Suprapubic skin (tissue), 4 donors: ENCODE data around the gene TESMIN. TPM values are rescaled to one million over a fixed set of nuclear protein-coding genes. Genes with fewer than 3 reads are reported as not detected.

Experiments used
- DNase-seq, 2 donors: peaks; one replicate each; pipeline ENCODE4 v3.0.0-alpha.2; 2019; ENCODE audit warnings: low spot score in 2 of 2
- H3K27ac ChIP-seq: fragments of 200-600 bp; sonication (generic); one replicate; pipeline ENCODE4 v1.5.1; 2019
- H3K27me3 ChIP-seq: fragments of 200-600 bp; sonication (generic); one replicate; pipeline ENCODE4 v1.5.1; 2019
- H3K36me3 ChIP-seq: fragments of 200-600 bp; sonication (generic); one replicate; pipeline ENCODE4 v1.5.1; 2019
- H3K4me1 ChIP-seq: fragments of 200-600 bp; sonication (generic); one replicate; pipeline ENCODE4 v1.5.1; 2019
- H3K4me3 ChIP-seq: fragments of 200-600 bp; sonication (generic); one replicate; pipeline ENCODE4 v1.5.1; 2019; ENCODE audit warnings: mild to moderate bottlenecking
- H3K9me3 ChIP-seq: fragments of 200-600 bp; sonication (generic); one replicate; pipeline ENCODE4 v1.5.1; 2019
- EP300 ChIP-seq: sonication (generic); formaldehyde crosslinking; IDR thresholded peaks from one replicate; pipeline ENCODE4 v1.6.1; 2017; ENCODE audit warnings: antibody characterized with exemption
- POLR2A ChIP-seq, 2 donors: fragments of 450-650 bp; IDR thresholded peaks; one replicate each; pipeline ENCODE4 v1.6.1; 2017; ENCODE audit warnings: antibody characterized with exemption in 2 of 2, mild to moderate bottlenecking in 2 of 2, moderate library complexity in 2 of 2
- POLR2AphosphoS5 ChIP-seq, 3 donors: sonication (generic); formaldehyde crosslinking; IDR thresholded peaks; one replicate each; pipeline ENCODE4 v1.6.1; 2017; ENCODE audit warnings: antibody characterized with exemption in 3 of 3
- WGBS: methylation state at CpG from one replicate; pipeline ENCODE4 v1.1.5; 2018; 5-methylcytosine and 5-hydroxymethylcytosine counted together
- total RNA-seq, 4 donors: library from RNA; depleted of rRNA; stranded (reverse); fragments of >200 nt; gene quantifications; one replicate each; pipeline ENCODE4 v1.1.0, GENCODE V29; 2016
- TF ChIP-seq, protein P1 (sequence below), 2 donors: fragments of 200-600 bp in 1 of 2; fragments of 450-650 bp in 1 of 2; sonication (generic) in 1 of 2; IDR thresholded peaks; one replicate each; pipeline ENCODE4 v1.5.1; 2016 to 2019; ENCODE audit warnings: antibody characterized with exemption in 2 of 2, mild to moderate bottlenecking in 1 of 2, moderate library complexity in 1 of 2

The TESMIN gene
- total RNA-seq, 4 donors from 2014 or later: 1.2 to 3.5 (median 2.8) TPM

DNA sequence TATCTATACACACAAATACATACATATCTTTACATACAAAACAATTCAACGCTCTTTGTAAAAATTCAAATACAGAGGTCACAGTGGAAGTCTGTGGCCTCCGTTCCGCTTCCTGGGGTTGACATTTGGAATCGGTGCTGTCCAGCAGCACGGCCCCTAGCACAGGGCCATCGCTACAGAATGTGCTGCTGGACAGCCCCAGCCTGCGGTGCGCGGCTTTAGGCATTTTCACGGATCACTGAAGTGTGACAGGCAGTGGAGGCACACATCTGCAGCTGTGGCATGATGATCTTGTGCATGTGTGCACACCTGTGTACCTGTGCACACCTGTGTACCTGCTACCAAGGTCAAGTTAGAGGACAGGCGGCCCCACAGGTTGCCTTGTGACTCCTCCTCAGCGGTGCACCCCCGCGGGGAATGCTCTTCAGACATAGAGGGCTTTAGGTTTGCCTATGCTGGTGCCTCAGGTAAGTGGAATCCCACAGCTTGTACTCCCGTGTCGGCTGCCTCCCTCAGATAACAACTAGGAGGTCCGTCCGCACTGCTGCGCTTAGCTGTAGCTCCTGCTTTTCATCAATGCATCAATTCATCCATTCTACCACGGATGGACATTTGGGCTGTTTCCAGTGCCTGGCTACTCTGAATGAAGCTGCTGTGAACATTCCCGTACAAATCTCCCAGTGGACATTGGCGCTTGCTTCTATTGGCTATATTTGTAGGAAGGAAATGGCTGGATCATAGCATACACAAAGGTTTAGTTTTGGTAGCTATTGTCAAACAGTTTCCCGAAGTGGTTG is 37.1 kb downstream of the TESMIN start:
- H3K27me3 ChIP-seq: no peaks in the 10 kb centered on the region
- no peaks in the 10 kb centered on the region for H3K4me1 ChIP-seq
- 80% methylated on average over 21 of the region's 23 CpGs for WGBS
- DNase-seq: no peak
- H3K27ac ChIP-seq: no peak overlapping the region
- TF ChIP-seq POLR2A (IDR thresholded peaks at IDR 0.05): no peak
- TF ChIP-seq, protein P1, sequence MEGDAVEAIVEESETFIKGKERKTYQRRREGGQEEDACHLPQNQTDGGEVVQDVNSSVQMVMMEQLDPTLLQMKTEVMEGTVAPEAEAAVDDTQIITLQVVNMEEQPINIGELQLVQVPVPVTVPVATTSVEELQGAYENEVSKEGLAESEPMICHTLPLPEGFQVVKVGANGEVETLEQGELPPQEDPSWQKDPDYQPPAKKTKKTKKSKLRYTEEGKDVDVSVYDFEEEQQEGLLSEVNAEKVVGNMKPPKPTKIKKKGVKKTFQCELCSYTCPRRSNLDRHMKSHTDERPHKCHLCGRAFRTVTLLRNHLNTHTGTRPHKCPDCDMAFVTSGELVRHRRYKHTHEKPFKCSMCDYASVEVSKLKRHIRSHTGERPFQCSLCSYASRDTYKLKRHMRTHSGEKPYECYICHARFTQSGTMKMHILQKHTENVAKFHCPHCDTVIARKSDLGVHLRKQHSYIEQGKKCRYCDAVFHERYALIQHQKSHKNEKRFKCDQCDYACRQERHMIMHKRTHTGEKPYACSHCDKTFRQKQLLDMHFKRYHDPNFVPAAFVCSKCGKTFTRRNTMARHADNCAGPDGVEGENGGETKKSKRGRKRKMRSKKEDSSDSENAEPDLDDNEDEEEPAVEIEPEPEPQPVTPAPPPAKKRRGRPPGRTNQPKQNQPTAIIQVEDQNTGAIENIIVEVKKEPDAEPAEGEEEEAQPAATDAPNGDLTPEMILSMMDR (IDR thresholded peaks at IDR 0.05): no peak
- no peak for TF ChIP-seq EP300
- TF ChIP-seq POLR2AphosphoS5 (IDR thresholded peaks at IDR 0.05): no peak
- no peak overlapping the region for H3K4me3 ChIP-seq
- no peaks in the 10 kb centered on the region for H3K9me3 ChIP-seq
- H3K36me3 ChIP-seq: no peaks in the 10 kb centered on the region

DNA sequence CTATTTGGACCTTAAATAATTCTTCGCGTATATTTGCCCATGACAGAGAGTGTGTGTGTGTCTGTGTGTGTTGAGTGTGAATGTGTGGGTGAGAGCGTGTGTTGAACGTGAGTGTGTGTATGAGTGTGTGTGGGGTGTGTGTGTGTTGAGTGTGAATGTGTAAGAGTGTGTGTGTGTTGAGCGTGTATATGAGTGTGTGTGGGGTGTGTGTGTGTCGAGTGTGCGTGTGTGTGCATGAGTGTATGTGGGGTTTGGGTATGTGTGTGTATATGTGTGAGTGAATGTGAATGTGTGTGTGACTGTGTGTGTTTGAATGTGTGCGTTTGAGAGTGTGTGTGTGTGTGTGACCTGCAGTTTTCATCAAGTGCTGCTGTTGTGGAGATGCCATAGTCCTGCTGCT is 40.2 kb downstream of the TESMIN start:
- Histone ChIP-seq H3K27ac (no peak overlapping the region), H3K9me3 (no peaks in the 10 kb centered on the region), H3K27me3 (peaks cover 3% of the 10 kb centered on the region), H3K36me3 (no peaks in the 10 kb centered on the region), H3K4me3 (no peak overlapping the region), H3K4me1 (no peaks in the 10 kb centered on the region)
- TF ChIP-seq, protein P1 (IDR thresholded peaks at IDR 0.05): no peak
- TF ChIP-seq POLR2AphosphoS5 (IDR thresholded peaks at IDR 0.05) (no peak), POLR2A (IDR thresholded peaks at IDR 0.05) (no peak), EP300 (no peak)
- WGBS: 93% methylated on average over 8 of the region's 8 CpGs
- no peak for DNase-seq

DNA sequence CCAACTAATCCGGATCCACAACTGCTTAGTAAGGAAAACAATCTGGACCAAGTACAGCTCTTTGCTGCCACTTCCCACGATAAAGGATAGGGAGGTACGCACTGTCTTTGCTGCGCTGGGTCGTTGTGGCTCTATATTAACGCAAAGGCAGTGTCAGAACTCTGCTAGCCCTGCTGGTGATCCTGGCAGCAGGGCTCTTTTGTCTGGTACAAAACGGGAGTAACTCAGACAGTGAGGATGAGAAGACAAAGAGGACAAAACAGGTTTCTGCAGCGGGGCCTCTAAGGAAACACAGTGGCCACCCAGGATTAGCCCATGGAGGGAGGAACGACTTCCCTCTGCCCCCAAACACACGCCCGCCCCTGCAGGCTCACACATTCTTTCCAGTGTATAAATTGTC is 40.9 kb downstream of the TESMIN start:
- Histone ChIP-seq H3K27ac (no peak overlapping the region), H3K4me3 (no peak overlapping the region), H3K27me3 (peaks cover 5% of the 10 kb centered on the region), H3K9me3 (no peaks in the 10 kb centered on the region), H3K36me3 (no peaks in the 10 kb centered on the region), H3K4me1 (no peaks in the 10 kb centered on the region)
- 77% methylated on average over 11 of the region's 11 CpGs for WGBS
- no peak for DNase-seq
- TF ChIP-seq POLR2A (IDR thresholded peaks at IDR 0.05): no peak
- TF ChIP-seq POLR2AphosphoS5 (IDR thresholded peaks at IDR 0.05): no peak
- TF ChIP-seq, protein P1 (IDR thresholded peaks at IDR 0.05): no peak
- no peak for TF ChIP-seq EP300

DNA sequence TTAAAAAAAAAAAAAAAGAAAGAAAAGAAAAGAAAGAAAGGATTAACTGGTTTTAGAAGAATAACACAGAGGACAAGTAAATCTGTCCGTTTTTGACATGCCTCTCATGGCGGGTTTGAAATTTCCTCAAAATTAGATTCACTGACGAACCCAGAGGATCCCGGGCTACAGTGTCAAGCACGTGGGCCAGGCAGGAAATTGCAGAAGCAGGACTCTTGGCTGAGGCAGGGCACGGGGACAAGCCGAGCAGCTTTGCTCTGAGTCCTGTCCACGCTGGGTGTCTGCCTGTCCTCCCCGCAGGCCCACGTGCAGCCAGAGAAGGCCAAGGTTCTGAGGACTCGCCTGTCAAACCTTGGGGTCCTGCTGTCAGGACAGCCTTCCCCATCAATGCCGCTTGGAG is 42.3 kb downstream of the TESMIN start:
- TF ChIP-seq POLR2AphosphoS5 (IDR thresholded peaks at IDR 0.05) (no peak), POLR2A (IDR thresholded peaks at IDR 0.05) (no peak), EP300 (no peak)
- TF ChIP-seq, protein P1 (IDR thresholded peaks at IDR 0.05): no peak
- H3K36me3 ChIP-seq: no peaks in the 10 kb centered on the region
- no peaks in the 10 kb centered on the region for H3K9me3 ChIP-seq
- DNase-seq: no peak
- H3K4me1 ChIP-seq: no peaks in the 10 kb centered on the region
- H3K27ac ChIP-seq: no peak overlapping the region
- WGBS: 93% methylated on average over 10 of the region's 12 CpGs
- peaks cover 10% of the 10 kb centered on the region for H3K27me3 ChIP-seq
- H3K4me3 ChIP-seq: no peak overlapping the region

DNA sequence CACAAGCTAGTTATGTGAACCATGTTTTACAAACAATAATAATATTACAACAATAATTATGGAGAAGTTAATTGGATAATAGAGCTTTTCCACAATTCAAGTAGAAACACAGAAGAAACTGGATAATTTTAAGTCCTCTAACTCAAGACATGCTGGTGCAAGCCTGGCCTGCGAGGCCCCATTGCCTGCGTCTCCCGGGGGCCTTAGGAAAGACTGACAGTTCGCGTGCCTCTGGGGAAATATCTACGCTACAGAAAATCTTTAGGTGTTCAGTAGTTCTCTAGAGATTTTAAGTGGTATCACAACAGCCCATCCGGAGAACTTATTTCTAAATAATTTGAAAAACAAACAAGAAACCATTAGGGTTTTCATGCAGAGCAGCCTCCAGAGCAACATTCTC is 43.8 kb downstream of the TESMIN start:
- no peaks in the 10 kb centered on the region for H3K9me3 ChIP-seq
- H3K4me1 ChIP-seq: no peaks in the 10 kb centered on the region
- TF ChIP-seq POLR2AphosphoS5 (IDR thresholded peaks at IDR 0.05) (no peak), EP300 (no peak), POLR2A (IDR thresholded peaks at IDR 0.05) (no peak)
- TF ChIP-seq, protein P1 (IDR thresholded peaks at IDR 0.05): no peak
- DNase-seq: no peak
- peaks cover 10% of the 10 kb centered on the region for H3K27me3 ChIP-seq
- no peaks in the 10 kb centered on the region for H3K36me3 ChIP-seq
- 76% methylated on average over 7 of the region's 7 CpGs for WGBS
- H3K27ac ChIP-seq: no peak overlapping the region
- no peak overlapping the region for H3K4me3 ChIP-seq
